ENCODE data around the gene INTS3. TPM values are rescaled to one million over a fixed set of nuclear protein-coding genes. Genes with fewer than 3 reads are reported as not detected.

INTS3 gene
- total and polyA plus RNA-seq, 8 donors = 11.0 to 48.2 (median 34.8) TPM

DNA sequence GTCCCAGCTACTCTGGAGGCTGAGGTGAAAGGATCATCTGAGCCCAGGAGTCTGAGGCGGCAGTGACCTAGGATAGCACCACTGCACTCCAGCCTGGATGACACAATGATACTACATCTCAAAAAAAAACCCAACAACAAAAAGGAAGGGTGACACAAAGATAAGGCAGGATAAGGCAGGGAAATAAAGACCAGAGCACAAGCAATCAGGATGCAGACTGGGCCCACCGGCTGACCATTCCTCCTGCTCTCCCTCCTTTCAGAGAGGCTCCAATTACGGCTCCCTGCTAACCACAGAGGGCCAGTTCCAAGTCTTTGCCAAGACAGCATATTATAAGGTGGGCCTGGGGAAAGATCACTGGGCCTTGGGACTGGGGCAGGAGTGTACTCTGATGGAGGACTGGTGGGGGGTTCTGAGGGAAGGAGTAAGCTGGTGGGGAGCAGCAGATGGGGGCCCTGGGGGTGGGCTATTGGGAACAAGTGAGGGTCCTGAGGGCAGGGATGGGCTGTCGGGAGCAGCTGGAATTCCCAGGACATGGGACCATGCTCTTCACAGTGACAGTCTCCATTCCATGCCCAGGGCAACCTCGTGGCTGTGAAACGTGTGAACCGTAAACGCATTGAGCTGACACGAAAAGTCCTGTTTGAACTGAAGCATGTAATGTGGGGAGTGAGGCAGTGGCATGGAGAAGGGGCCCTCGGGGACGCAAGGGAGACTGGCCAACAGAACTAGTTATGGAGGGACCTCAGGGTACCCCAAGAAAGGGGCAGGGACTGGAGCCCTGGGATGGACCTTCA, 42.1 kb upstream of the INTS3 start:
- Histone ChIP-seq H3K27me3 (peaks cover 0 to 11% (median 7%) of the 10 kb centered on the region in 3 donors), H3K4me3 (no peak overlapping the region), H3K36me3 (peaks cover 0 to 76% (median 13%) of the 10 kb centered on the region in 4 donors), H3K9me3 (no peaks in the 10 kb centered on the region), H3K27ac (no peak overlapping the region), H3K4me1 (peaks cover 0 to 7% (median 0%) of the 10 kb centered on the region in 4 donors)
- TF ChIP-seq, protein P1, sequence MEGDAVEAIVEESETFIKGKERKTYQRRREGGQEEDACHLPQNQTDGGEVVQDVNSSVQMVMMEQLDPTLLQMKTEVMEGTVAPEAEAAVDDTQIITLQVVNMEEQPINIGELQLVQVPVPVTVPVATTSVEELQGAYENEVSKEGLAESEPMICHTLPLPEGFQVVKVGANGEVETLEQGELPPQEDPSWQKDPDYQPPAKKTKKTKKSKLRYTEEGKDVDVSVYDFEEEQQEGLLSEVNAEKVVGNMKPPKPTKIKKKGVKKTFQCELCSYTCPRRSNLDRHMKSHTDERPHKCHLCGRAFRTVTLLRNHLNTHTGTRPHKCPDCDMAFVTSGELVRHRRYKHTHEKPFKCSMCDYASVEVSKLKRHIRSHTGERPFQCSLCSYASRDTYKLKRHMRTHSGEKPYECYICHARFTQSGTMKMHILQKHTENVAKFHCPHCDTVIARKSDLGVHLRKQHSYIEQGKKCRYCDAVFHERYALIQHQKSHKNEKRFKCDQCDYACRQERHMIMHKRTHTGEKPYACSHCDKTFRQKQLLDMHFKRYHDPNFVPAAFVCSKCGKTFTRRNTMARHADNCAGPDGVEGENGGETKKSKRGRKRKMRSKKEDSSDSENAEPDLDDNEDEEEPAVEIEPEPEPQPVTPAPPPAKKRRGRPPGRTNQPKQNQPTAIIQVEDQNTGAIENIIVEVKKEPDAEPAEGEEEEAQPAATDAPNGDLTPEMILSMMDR (IDR thresholded peaks at IDR 0.05) = no peak
- no peak for TF ChIP-seq EP300 (IDR thresholded peaks at IDR 0.05)
- no peak for TF ChIP-seq POLR2AphosphoS5 (IDR thresholded peaks at IDR 0.05)
- TF ChIP-seq POLR2A (IDR thresholded peaks at IDR 0.05) = no peak
- 78 to 87% (median 83%) methylated on average over 11 of the region's 11 CpGs for WGBS, 5 donors
- no peak for DNase-seq
- intact Hi-C loops (cut with DNase I; ENCODE audit: low total_unique reads) = no loop called here

DNA sequence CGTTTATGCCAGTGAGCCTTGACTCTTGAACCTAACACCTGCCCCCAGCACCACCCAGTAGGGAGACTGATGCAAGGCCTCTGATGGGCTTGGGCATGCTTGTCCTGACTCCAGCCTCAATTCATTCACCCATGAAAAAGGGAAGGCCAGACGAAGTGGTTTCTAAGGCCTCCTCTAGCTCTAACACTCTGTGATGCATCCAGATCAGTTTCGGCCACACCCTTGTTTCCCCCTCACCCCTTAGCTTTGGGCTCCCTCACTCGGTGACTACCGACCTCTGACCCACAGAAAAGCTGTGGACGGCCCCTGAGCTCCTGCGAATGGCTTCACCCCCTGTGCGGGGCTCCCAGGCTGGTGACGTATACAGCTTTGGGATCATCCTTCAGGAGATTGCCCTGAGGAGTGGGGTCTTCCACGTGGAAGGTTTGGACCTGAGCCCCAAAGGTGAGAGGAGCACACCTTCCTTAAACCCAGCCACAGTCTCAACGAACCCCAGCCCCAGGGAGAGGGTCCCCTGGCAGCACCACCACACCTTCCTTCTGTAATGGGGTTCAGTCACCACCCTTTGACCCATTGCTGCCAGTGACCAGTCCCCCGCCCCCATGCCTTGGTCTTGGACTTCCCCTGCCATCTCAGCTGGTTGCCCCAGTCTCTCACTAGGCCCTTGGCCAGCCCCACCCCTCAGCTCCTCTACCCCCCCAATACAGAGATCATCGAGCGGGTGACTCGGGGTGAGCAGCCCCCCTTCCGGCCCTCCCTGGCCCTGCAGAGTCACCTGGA, 40.3 kb upstream of the INTS3 start:
- no peak overlapping the region for H3K27ac ChIP-seq
- H3K9me3 ChIP-seq = no peaks in the 10 kb centered on the region
- no peak overlapping the region for H3K4me3 ChIP-seq
- DNase-seq = no peak
- 76 to 85% (median 83%) methylated on average over 15 to 16 of the region's 16 CpGs for WGBS, 5 donors
- H3K4me1 ChIP-seq = peaks cover 0 to 6% (median 0%) of the 10 kb centered on the region in 4 donors
- H3K27me3 ChIP-seq = no peaks in the 10 kb centered on the region
- TF ChIP-seq POLR2A (IDR thresholded peaks at IDR 0.05) (no peak), POLR2AphosphoS5 (IDR thresholded peaks at IDR 0.05) (no peak), EP300 (IDR thresholded peaks at IDR 0.05) (no peak)
- TF ChIP-seq, protein P1 (IDR thresholded peaks at IDR 0.05) = no peak
- intact Hi-C loops (cut with DNase I; ENCODE audit: low total_unique reads) = no loop called here
- peaks cover 0 to 64% (median 13%) of the 10 kb centered on the region in 4 donors for H3K36me3 ChIP-seq

DNA sequence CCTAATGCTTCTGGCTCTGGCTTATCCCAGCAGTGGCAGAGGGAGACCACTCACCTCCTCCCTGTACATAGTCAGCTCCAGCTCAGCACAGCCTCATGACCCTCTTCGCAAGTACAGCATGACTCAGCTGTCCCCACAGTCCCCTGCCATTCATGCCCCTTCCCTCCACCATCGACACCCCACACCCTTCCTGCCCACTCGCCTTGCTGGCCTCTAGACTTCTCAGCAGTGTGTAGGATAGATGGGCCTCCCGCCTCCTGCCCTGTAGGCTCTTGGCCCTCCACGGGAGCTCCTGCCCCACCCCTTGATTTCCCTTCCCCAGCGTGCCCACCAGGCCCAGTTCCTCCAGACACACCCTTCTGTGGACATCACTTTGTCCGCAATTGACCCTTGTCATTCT, 39.6 kb upstream of the INTS3 start:
- H3K36me3 ChIP-seq = peaks cover 0 to 58% (median 10%) of the 10 kb centered on the region in 4 donors
- no peak for DNase-seq
- no peak overlapping the region for H3K4me3 ChIP-seq
- TF ChIP-seq POLR2A (IDR thresholded peaks at IDR 0.05) (no peak), EP300 (IDR thresholded peaks at IDR 0.05) (no peak), POLR2AphosphoS5 (IDR thresholded peaks at IDR 0.05) (no peak)
- TF ChIP-seq, protein P1 (IDR thresholded peaks at IDR 0.05) = no peak
- peaks cover 0 to 6% (median 0%) of the 10 kb centered on the region in 4 donors for H3K4me1 ChIP-seq
- no peaks in the 10 kb centered on the region for H3K9me3 ChIP-seq
- no peak overlapping the region for H3K27ac ChIP-seq
- intact Hi-C loops (cut with DNase I; ENCODE audit: low total_unique reads) = no loop called here
- 76 to 90% (median 85%) methylated on average over 7 of the region's 7 CpGs for WGBS, 5 donors
- no peaks in the 10 kb centered on the region for H3K27me3 ChIP-seq

DNA sequence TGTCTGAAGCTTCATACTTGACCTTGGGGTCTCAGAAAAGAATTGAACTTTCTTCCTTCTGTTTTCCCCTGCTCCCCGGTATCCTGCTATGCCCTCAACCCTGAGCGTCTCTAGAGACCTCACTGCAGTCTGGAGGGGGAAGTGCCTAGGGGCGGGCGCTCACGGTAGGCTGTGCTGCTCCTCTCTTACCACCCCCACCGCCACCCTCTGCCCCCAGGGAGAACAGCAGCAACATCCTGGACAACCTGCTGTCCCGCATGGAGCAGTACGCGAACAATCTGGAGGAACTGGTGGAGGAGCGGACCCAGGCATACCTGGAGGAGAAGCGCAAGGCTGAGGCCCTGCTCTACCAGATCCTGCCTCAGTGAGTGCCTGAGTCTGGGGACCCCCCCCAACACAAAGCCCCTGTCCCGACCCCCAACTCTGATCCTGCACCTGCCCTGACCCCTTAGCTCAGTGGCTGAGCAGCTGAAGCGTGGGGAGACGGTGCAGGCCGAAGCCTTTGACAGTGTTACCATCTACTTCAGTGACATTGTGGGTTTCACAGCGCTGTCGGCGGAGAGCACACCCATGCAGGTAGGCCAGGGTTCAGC, 39.0 kb upstream of the INTS3 start:
- H3K36me3 ChIP-seq = peaks cover 0 to 60% (median 10%) of the 10 kb centered on the region in 4 donors
- H3K9me3 ChIP-seq = no peaks in the 10 kb centered on the region
- no peak for DNase-seq
- H3K27me3 ChIP-seq = no peaks in the 10 kb centered on the region
- no peak for TF ChIP-seq POLR2AphosphoS5 (IDR thresholded peaks at IDR 0.05)
- no peak for TF ChIP-seq EP300 (IDR thresholded peaks at IDR 0.05)
- no peak for TF ChIP-seq POLR2A (IDR thresholded peaks at IDR 0.05)
- TF ChIP-seq, protein P1 (IDR thresholded peaks at IDR 0.05) = no peak
- H3K4me1 ChIP-seq = peaks cover 0 to 3% (median 0%) of the 10 kb centered on the region in 4 donors
- WGBS, 5 donors = 87 to 90% (median 89%) methylated on average over 14 to 18 of the region's 18 CpGs
- no peak overlapping the region for H3K27ac ChIP-seq
- intact Hi-C loops (cut with DNase I; ENCODE audit: low total_unique reads) = no loop called here
- H3K4me3 ChIP-seq = no peak overlapping the region

Data from stomach (tissue), 9 donors.